HCT116 (cell line): Measurements from ENCODE around the gene CREB3L1. TPM values are rescaled to one million over a fixed set of nuclear protein-coding genes. Genes with fewer than 3 reads are reported as not detected.
A peak's percentile ranks its signal among the peaks of the same experiment; 100 is the strongest.

Experiments used
- ATAC-seq: fragments of 200-7000 bp; cut with Tn5 transposase; 2 replicates; pipeline ENCODE4 v1.9.1; 2020; ENCODE audit warnings: mild to moderate bottlenecking, moderate library complexity
- BruUV-seq: library from RNA; stranded (reverse); fragments of 400-500 nt; replicated peaks from 2 replicates; lab custom pipeline; 2021; lab: Mats Ljungman, UMichigan
- CTCF ChIA-PET: fragments of 300-600 bp; sonication (Branson Sonifier 250); formaldehyde crosslinking; loops from one replicate; lab custom pipeline; 2021; ENCODE audit warnings: antibody characterized with exemption; lab: Charles Lee
- POLR2A ChIA-PET: fragments of 300-600, 350-600 bp; sonication (Branson Sonifier 250); formaldehyde crosslinking; loops from one replicate; lab custom pipeline; 2021; ENCODE audit warnings: antibody characterized with exemption; lab: Charles Lee
- RAD21 ChIA-PET, 2 experiments: fragments of 300-600 bp; sonication (Branson Sonifier 250); formaldehyde crosslinking; loops; one replicate each; lab custom pipeline; 2023; ENCODE audit warnings: low total read pairs in 2 of 2; ENCODE audit not compliant: uncharacterized antibody in 2 of 2, unreplicated experiment in 2 of 2, low non-redundant PET in 1 of 2; lab: Charles Lee
- DNase-seq: peaks from one replicate; pipeline ENCODE4 v3.0.0-alpha.2; 2010; ENCODE audit warnings: low read depth, low spot score
- H2AFZ ChIP-seq: fragments of 200-600 bp; shearing (Covaris generic), sonication (generic); 2 replicates; pipeline ENCODE4 v1.6.1; 2017; ENCODE audit warnings: low read depth, mixed run types, mixed read lengths, antibody characterized with exemption, low read length; ENCODE audit not compliant: poor library complexity, severe bottlenecking
- H3K27ac ChIP-seq: 2 replicates; pipeline ENCODE4 v1.5.1; 2012; ENCODE audit warnings: low read depth, low read length
- H3K27me3 ChIP-seq: fragments of 200-600 bp; sonication (generic); 2 replicates; pipeline ENCODE4 v1.6.1; 2016; ENCODE audit warnings: mixed run types, low read length, mixed read lengths; ENCODE audit not compliant: insufficient read depth
- H3K36me3 ChIP-seq, 2 experiments: fragments of 200-500 bp in 1 of 2; fragments of 200-600 bp in 1 of 2; sonication (Bioruptor generic) in 1 of 2; sonication (generic) in 1 of 2; 2 replicates each; pipeline versions ENCODE4 v1.5.1 to v1.6.1; 2014 to 2016; ENCODE audit warnings: low read length in 2 of 2, inconsistent platforms in 1 of 2, mixed read lengths in 1 of 2, mixed run types in 1 of 2; ENCODE audit not compliant: insufficient read depth in 2 of 2, control insufficient read depth in 1 of 2
- H3K4me1 ChIP-seq, 2 experiments: fragments of 200-600 bp in 1 of 2; sonication (generic) in 1 of 2; 2 replicates each; pipeline versions ENCODE4 v1.5.1 to v1.6.1; 2012 to 2017; ENCODE audit warnings: low read length in 2 of 2, inconsistent platforms in 1 of 2, mild to moderate bottlenecking in 1 of 2, mixed read lengths in 1 of 2, mixed run types in 1 of 2, moderate library complexity in 1 of 2; ENCODE audit not compliant: insufficient read depth in 2 of 2, control insufficient read depth in 1 of 2
- H3K4me2 ChIP-seq: fragments of 200-600 bp; sonication (generic); 2 replicates; pipeline ENCODE4 v1.6.1; 2017; ENCODE audit warnings: mixed run types, low read length, mixed read lengths
- H3K4me3 ChIP-seq, 2 experiments: fragments of 200-600 bp in 1 of 2; sonication (generic) in 1 of 2; replicated peaks in 1 of 2; 2 replicates each; pipeline ENCODE4 v1.5.1; 2011 to 2016; ENCODE audit warnings: low read length in 2 of 2, control low read depth in 1 of 2, low read depth in 1 of 2, mild to moderate bottlenecking in 1 of 2, mixed read lengths in 1 of 2, mixed run types in 1 of 2
- H3K79me2 ChIP-seq: fragments of 200-600 bp; sonication (generic); 2 replicates; pipeline ENCODE4 v1.6.1; 2017; ENCODE audit warnings: mild to moderate bottlenecking, mixed run types, low read length, moderate library complexity, mixed read lengths; ENCODE audit not compliant: insufficient read depth
- H3K9ac ChIP-seq: fragments of 200-600 bp; sonication (generic); 2 replicates; pipeline ENCODE4 v1.6.1; 2016; ENCODE audit warnings: low read length, mixed read lengths
- H3K9me2 ChIP-seq: fragments of 200-600 bp; sonication (generic), shearing (Covaris generic); 2 replicates; pipeline ENCODE4 v1.6.1; 2017; ENCODE audit warnings: mixed run types, mild to moderate bottlenecking, moderate library complexity; ENCODE audit not compliant: insufficient read depth
- H3K9me3 ChIP-seq, 2 experiments: fragments of 200-500 bp in 1 of 2; fragments of 200-600 bp in 1 of 2; sonication (Bioruptor generic) in 1 of 2; sonication (generic) in 1 of 2; 2 replicates each; pipeline ENCODE4 v1.6.1; 2014 to 2017; ENCODE audit warnings: low read length in 2 of 2, mixed read lengths in 2 of 2, inconsistent platforms in 1 of 2, low read depth in 1 of 2, mild to moderate bottlenecking in 1 of 2, mixed run types in 1 of 2, moderate library complexity in 1 of 2; ENCODE audit not compliant: control insufficient read depth in 1 of 2, insufficient read depth in 1 of 2
- H4K20me1 ChIP-seq: fragments of 200-600 bp; sonication (generic), shearing (Covaris generic); 2 replicates; pipeline ENCODE4 v1.6.1; 2017; ENCODE audit warnings: mixed run types, mild to moderate bottlenecking, moderate library complexity; ENCODE audit not compliant: insufficient read depth
- CTCF ChIP-seq, 3 experiments: fragments of 200-600 bp in 1 of 3; sonication (generic) in 1 of 3; IDR thresholded peaks in 2 of 3; conservative IDR thresholded peaks in 1 of 3; 2 replicates each; pipeline ENCODE4 v1.5.1; 2012 to 2017; ENCODE audit warnings: low read depth in 2 of 3, low read length in 2 of 3, antibody characterized with exemption in 1 of 3, borderline replicate concordance in 1 of 3, control low read depth in 1 of 3, mild to moderate bottlenecking in 1 of 3, mixed read lengths in 1 of 3, mixed run types in 1 of 3, moderate library complexity in 1 of 3; ENCODE audit not compliant: insufficient read depth in 1 of 3
- EGR1 ChIP-seq: IDR thresholded peaks from 2 replicates; pipeline ENCODE4 v1.6.1; 2012; ENCODE audit warnings: low read depth
- MAX ChIP-seq: IDR thresholded peaks from 2 replicates; pipeline ENCODE4 v1.6.1; 2012
- SP1 ChIP-seq: IDR thresholded peaks from 2 replicates; pipeline ENCODE4 v1.6.1; 2012; ENCODE audit warnings: low read depth
- intact Hi-C: fragments of 100-400 bp; cut with micrococcal nuclease; formaldehyde crosslinking; loops from 2 replicates; pipeline ENCODE4 v1.10.0; 2022
- total RNA-seq: library from RNA; stranded (reverse); gene quantifications from one replicate; pipeline ENCODE4 v1.2.1, GENCODE V29; 2021; ENCODE audit not compliant: unreplicated experiment

Gene CREB3L1
- total RNA-seq, 1 experiment from 2014 or later = 0.37 TPM

DNA sequence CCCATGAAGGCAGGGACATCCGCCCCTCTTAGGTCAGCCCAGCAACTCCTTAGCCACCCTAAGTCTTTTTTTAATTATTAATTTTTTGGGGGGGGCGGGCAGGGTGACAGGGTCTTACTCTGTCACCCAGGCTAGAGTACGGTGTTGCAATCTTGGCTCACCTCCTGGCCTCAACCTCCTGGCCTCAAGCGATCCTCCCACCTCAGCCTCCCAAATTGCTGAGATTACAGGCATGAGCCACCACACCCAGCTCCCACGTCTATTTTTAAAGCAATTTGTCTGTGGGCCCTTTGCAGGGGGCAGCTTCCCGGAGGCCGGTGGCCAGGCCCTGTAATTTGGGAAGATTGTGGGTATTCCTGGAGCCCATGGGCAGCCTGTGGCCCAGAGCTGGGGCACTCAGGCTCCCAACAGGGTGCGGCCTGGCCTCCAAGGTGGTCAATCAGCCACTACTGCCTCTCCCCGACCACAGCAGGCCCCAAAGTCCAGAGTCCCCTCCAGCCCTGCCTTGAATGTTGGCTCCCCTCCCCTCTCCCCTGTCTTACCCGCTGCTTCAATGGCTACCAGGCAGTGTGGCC, 27.2 kb downstream of the CREB3L1 start:
- no peaks in the 10 kb centered on the region for H3K36me3 ChIP-seq
- H3K4me1 ChIP-seq = peaks cover 3 to 21% of the 10 kb centered on the region in 2 experiments
- no peak overlapping the region for H3K4me3 ChIP-seq
- no peaks in the 10 kb centered on the region for H4K20me1 ChIP-seq
- intact Hi-C loops = no loop called here
- no peaks in the 10 kb centered on the region for H3K9me3 ChIP-seq
- no peak overlapping the region for H3K4me2 ChIP-seq
- DNase-seq = no peak
- H3K79me2 ChIP-seq = no peaks in the 10 kb centered on the region
- no peak overlapping the region for H2AFZ ChIP-seq
- H3K9me2 ChIP-seq = no peaks in the 10 kb centered on the region
- no peak overlapping the region for H3K27ac ChIP-seq
- ChIA-PET RAD21 (no interaction called here), CTCF (no interaction called here), POLR2A (no interaction called here)
- no peaks in the 10 kb centered on the region for H3K27me3 ChIP-seq
- H3K9ac ChIP-seq = no peak overlapping the region
- no TSS peak for BruUV-seq
- ATAC-seq = no peak
- TF ChIP-seq SP1 = no peak
- TF ChIP-seq MAX = no peak

DNA sequence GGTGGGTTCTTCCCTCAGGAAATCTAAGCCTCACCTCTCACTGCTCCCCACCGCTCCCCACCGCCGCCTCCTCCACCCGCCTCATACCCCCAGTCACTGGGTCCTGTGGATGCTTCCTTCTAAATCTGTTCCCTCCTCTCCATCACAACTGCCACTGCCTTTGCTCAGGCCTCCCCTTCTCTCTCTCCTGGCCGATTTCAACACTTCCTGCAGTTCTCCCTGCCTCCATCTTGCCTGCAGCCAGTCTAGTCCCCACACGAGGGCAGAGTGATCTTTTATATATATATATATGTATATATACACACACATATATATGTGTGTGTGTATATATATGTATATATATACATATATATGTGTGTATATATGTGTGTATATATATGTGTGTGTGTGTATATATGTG, 27.8 kb downstream of the CREB3L1 start:
- ChIA-PET RAD21 (no interaction called here), CTCF (interaction anchor here (0.8 kb wide), 1 partner anchor 9 kb away, joined by 4 read pairs; no protein-coding TSS in a partner anchor), POLR2A (no interaction called here)
- intact Hi-C loops = no loop called here
- TF ChIP-seq CTCF (IDR thresholded peaks at IDR 0.05 in 2 of 3, conservative IDR thresholded peaks at IDR 0.05 in 1 of 3; ENCODE audit: borderline replicate concordance in 1 of 3, insufficient read depth in 1 of 3, low read depth in 2 of 3, low read length in 2 of 3) (0 out of 6 replicates have a peak, but pooled peaks of 1 of the 3 experiments have one; percentile 20), EGR1 (no peak)
- Histone ChIP-seq H3K9ac (no peak overlapping the region), H3K9me2 (no peaks in the 10 kb centered on the region), H3K36me3 (no peaks in the 10 kb centered on the region), H3K4me3 (no peak overlapping the region), H3K79me2 (no peaks in the 10 kb centered on the region), H3K4me1 (peaks cover 6 to 27% of the 10 kb centered on the region in 2 experiments), H3K27ac (no peak overlapping the region), H3K27me3 (no peaks in the 10 kb centered on the region), H2AFZ (no peak overlapping the region), H3K9me3 (no peaks in the 10 kb centered on the region), H3K4me2 (no peak overlapping the region), H4K20me1 (no peaks in the 10 kb centered on the region)
- BruUV-seq = no TSS peak
- DNase-seq = no peak
- no peak for ATAC-seq
